ENCODE results near the gene CFAP221.

CFAP221 gene

GRCh38 chr2:119647440-119648169 lies 103.4 kb downstream of the CFAP221 start:
- DNase-seq: peak in 1 of 2 donors; percentile 23

- DNase-seq: no peak
Measured at GRCh38 chr2:119649364-119649917, 105.2 kb downstream of the CFAP221 start.

GRCh38 chr2:119650206-119650605 lies 106.0 kb downstream of the CFAP221 start:
- DNase-seq: no peak

- DNase-seq: no peak
Measured at GRCh38 chr2:119650846-119651370, 106.7 kb downstream of the CFAP221 start.

GRCh38 chr2:119657466-119658145 lies 113.4 kb downstream of the CFAP221 start:
- peak; percentile 15 to 36 for DNase-seq

GRCh38 chr2:119659601-119660342 lies 115.5 kb downstream of the CFAP221 start:
- DNase-seq: peak; percentile 40 to 44

- DNase-seq: no peak
Measured at GRCh38 chr2:119660343-119660658, 116.1 kb downstream of the CFAP221 start.

- DNase-seq: no peak
Measured at GRCh38 chr2:119662297-119662696, 118.0 kb downstream of the CFAP221 start.

- DNase-seq: no peak
Measured at GRCh38 chr2:119668546-119668945, 124.3 kb downstream of the CFAP221 start.

GRCh38 chr2:119671016-119671415 lies 126.8 kb downstream of the CFAP221 start:
- no peak for DNase-seq

GRCh38 chr2:119671752-119672151 lies 127.5 kb downstream of the CFAP221 start:
- DNase-seq: no peak

GRCh38 chr2:119672161-119672862 lies 128.1 kb downstream of the CFAP221 start:
- no peak for DNase-seq

- no peak for DNase-seq
Measured at GRCh38 chr2:119673796-119674195, 129.5 kb downstream of the CFAP221 start.

GRCh38 chr2:119674711-119675500 lies 130.7 kb downstream of the CFAP221 start:
- DNase-seq: no peak

GRCh38 chr2:119678021-119678656 lies 133.9 kb downstream of the CFAP221 start:
- DNase-seq: no peak

GRCh38 chr2:119679526-119679837 lies 135.2 kb downstream of the CFAP221 start:
- DNase-seq: no peak

GRCh38 chr2:119679846-119680245 lies 135.6 kb downstream of the CFAP221 start:
- no peak for DNase-seq

GRCh38 chr2:119680457-119681202 lies 136.4 kb downstream of the CFAP221 start:
- no peak for DNase-seq

GRCh38 chr2:119681203-119681867 lies 137.1 kb downstream of the CFAP221 start:
- DNase-seq: no peak

GRCh38 chr2:119681868-119682220 lies 137.6 kb downstream of the CFAP221 start:
- DNase-seq: no peak
